ENCODE measurements around the gene DCAKD.

DCAKD gene

DNA sequence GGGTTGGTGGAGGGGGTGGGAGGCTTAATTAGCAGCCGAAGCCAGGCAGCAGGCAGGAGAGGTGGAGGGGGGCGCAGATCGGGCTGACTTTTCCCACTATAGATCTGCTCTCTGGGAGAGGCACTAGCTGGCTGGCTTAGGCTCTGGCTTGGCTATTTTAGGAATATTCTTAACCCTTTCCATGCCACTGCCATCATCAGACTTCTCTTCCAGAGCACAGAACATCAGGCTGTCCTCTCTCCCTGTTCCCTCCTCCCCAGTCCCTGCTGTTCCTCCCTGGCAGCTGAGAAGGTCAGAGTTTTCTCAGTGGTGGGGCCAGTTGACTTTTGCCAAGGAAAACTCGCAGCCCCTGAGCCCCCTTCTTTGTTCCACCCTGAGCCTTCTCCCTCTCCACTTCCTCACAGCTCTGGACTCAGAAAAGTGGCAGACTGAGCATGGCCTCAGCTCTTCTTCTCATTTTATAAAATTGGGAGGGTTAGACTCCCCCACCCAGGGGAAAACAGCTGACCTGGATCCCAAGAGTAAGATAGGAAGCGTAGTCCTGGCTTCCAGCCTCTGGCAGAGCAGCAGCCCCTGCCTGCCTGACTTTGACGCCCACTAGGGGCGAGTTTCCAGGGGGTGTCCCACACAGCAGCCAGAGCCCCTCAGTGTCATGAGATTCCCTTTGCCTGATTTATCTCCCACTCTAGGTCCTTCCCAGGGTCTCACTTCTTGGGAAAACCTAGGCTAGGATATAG, 73.5 kb downstream of the DCAKD start:
- DNase-seq (ENCODE audit: extremely low spot score) = no peak
- TF ChIP-seq FOXK2 (IDR thresholded peaks at IDR 0.05) = no peak
- TF ChIP-seq SP1 (IDR thresholded peaks at IDR 0.05) = no peak
- no peak for TF ChIP-seq BHLHE40 (IDR thresholded peaks at IDR 0.05; ENCODE audit: borderline replicate concordance)
- no peak for TF ChIP-seq FOXA1 (IDR thresholded peaks at IDR 0.05)
- TF ChIP-seq, protein P1, sequence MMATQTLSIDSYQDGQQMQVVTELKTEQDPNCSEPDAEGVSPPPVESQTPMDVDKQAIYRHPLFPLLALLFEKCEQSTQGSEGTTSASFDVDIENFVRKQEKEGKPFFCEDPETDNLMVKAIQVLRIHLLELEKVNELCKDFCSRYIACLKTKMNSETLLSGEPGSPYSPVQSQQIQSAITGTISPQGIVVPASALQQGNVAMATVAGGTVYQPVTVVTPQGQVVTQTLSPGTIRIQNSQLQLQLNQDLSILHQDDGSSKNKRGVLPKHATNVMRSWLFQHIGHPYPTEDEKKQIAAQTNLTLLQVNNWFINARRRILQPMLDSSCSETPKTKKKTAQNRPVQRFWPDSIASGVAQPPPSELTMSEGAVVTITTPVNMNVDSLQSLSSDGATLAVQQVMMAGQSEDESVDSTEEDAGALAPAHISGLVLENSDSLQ (IDR thresholded peaks at IDR 0.05) = no peak
- no peak for TF ChIP-seq ZNF384 (IDR thresholded peaks at IDR 0.05)
- TF ChIP-seq SUZ12 (IDR thresholded peaks at IDR 0.05) = no peak
- TF ChIP-seq CTBP1 (IDR thresholded peaks at IDR 0.05; ENCODE audit: borderline replicate concordance) = no peak
- no peak for TF ChIP-seq NFRKB (IDR thresholded peaks at IDR 0.05)
- no peak for TF ChIP-seq ARNT (IDR thresholded peaks at IDR 0.05)
- TF ChIP-seq TARDBP (IDR thresholded peaks at IDR 0.05) = no peak
- no peak for TF ChIP-seq FOXM1 (IDR thresholded peaks at IDR 0.05; ENCODE audit: borderline replicate concordance)
- TF ChIP-seq HDGF (IDR thresholded peaks at IDR 0.05; ENCODE audit: borderline replicate concordance) = no peak
- TF ChIP-seq LEF1 (IDR thresholded peaks at IDR 0.05; ENCODE audit: borderline replicate concordance) = no peak
- TF ChIP-seq ELF4 (IDR thresholded peaks at IDR 0.05) = no peak
- no peak for TF ChIP-seq L3MBTL2 (conservative IDR thresholded peaks at IDR 0.05)
- ChIA-PET CTCF (interaction anchor here (0.6 kb wide), 1 partner anchor 59 kb away, joined by 3 read pairs; no protein-coding TSS in a partner anchor), POLR2A (interaction anchor here (1.0 to 1.5 kb wide), 2 partner anchors 10 to 183 kb away, joined by 3 to 6 read pairs; partner anchors contain the start of genes C1QL1 and HEXIM2)

DNA sequence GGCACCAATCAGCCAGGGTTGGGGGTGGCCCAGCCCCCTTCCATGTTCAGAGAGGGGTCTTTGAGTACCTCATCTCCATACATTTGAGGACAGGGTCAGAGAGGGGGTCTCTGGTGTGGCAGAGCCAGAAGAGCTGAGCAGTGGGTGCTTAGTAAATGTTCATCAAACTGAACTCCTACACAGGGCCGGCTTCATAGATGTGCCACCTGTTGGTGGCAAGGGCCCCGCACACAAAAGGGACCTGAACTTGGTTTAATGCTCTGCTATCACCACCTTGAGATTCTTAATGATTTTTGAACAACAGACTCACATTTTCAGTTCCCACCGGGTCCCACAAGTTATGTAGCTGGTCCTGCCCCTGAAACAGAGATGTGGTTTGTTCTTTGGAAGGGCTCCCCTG, 74.4 kb downstream of the DCAKD start:
- CTCF ChIA-PET = no interaction called here
- no peak for DNase-seq (ENCODE audit: extremely low spot score)
- POLR2A ChIA-PET = interaction anchor here (1.0 kb wide), 1 partner anchor 9 kb away, joined by 6 read pairs; the partner anchor contains the start of gene C1QL1
- no peak for TF ChIP-seq L3MBTL2 (conservative IDR thresholded peaks at IDR 0.05)
- TF ChIP-seq HDGF (IDR thresholded peaks at IDR 0.05; ENCODE audit: borderline replicate concordance) = no peak
- TF ChIP-seq FOXK2 (IDR thresholded peaks at IDR 0.05) = no peak

DNA sequence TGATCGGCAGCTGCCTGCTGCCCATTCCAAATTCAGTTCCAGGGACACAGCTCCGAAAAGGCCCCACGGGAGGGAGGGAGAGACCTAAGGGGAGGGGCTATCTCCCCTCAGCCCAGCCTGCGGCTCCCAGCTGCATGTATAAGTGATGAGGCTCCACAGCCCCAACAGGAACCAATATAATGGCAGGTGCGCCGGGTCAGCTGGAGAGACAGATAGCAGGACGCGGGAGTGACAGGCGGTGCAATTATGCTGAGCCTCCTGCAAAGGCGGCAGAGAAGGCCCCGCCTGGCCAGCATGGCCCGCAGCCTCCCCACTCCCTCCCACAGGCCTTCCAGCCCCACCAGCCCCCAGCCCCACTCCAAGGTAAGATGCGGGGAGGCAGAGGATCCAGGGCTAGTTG, 75.2 kb downstream of the DCAKD start:
- no peak for DNase-seq (ENCODE audit: extremely low spot score)
- CTCF ChIA-PET = no interaction called here

More for the DNA sequence above, 75.2 kb downstream of the DCAKD start:
- no peak for TF ChIP-seq FOXM1 (IDR thresholded peaks at IDR 0.05; ENCODE audit: borderline replicate concordance)
- POLR2A ChIA-PET = no interaction called here

Data from HEK293T (cell line).